ENCODE data around the gene PNKP.

Gene PNKP

GRCh38 chr19:49878744-49879070, 11.3 kb upstream of the PNKP start:
- H3K9me3 ChIP-seq (ENCODE audit: severe bottlenecking): no peaks in the 10 kb centered on the region
- H3K27ac ChIP-seq: no peak overlapping the region
- no peak for TF ChIP-seq CTCF (IDR thresholded peaks at IDR 0.05; ENCODE audit: low read depth, low read length)
- no peaks in the 10 kb centered on the region for H3K27me3 ChIP-seq (ENCODE audit: insufficient read depth, low read depth, severe bottlenecking)
- DNase-seq: no peak
- H3K36me3 ChIP-seq: peaks cover 45% of the 10 kb centered on the region
- H3K4me3 ChIP-seq (ENCODE audit: low read depth, low read length): no peak overlapping the region

GRCh38 chr19:49877879-49878743, 10.7 kb upstream of the PNKP start:
- peak; percentile 98 for DNase-seq
- H3K36me3 ChIP-seq: peaks cover 39% of the 10 kb centered on the region

DNA sequence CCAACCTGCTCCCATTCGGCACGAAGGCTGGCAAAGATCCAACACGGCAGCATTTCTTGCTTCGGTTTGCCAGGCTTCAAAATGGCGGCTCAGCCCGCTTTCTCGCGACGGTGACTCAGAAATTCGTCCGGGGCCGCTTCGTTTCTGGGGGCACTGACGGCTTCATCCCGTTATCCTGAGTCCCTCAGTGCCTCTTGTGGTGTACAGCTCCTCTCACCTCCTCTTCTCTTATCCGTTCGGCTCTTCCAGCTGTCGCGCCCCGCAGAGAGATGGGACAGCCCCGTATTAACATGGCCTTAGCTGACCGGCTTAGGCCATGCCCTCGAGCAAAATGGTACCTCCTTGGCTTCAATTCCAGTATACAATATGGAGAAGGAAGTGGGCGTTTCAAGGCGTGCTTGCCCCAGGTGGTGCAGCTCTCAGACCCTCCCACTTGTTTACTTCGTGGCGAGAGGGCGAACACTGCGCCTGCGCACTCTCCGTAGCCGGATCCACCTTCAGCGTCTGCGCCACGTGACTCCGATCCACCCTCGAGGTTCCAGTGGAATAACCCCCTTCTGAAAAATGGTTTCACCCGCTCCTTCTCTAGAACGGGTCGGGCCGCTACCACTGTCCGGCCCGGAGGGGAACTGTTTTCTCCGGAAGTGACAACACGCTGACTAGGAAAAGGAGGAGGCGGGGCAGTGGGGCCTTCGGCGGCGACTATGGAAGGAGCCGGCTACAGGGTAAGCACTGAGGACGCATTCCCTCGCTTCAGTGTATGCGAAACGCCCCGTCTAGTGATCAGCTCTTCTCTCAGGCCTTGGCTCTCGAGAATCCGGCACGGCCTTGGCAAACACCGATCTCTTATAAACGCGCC, 9.9 kb upstream of the PNKP start, which contains the start of the genes AKT1S1 and TBC1D17:
Gene AKT1S1, minus strand, starts transcription at position 336 of the 859 bp plus-strand sequence. CDS start 4,060 bp downstream, outside the sequence.
Gene TBC1D17, plus strand, starts transcription at position 683 of the 859 bp plus-strand sequence. Its CDS starts 22 bp downstream, at position 705.
- TF ChIP-seq CTCF (IDR thresholded peaks at IDR 0.05; ENCODE audit: low read depth, low read length): no peak
- peak within 1 kb of the TSS; percentile 78 for H3K4me3 ChIP-seq (ENCODE audit: low read depth, low read length)
- H3K27ac ChIP-seq: peak within 1 kb of the TSS; percentile 96
- DNase-seq: peak; percentile 98
- H3K9me3 ChIP-seq (ENCODE audit: severe bottlenecking): no peaks in the 10 kb centered on the region
- H3K27me3 ChIP-seq (ENCODE audit: insufficient read depth, low read depth, severe bottlenecking): no peaks in the 10 kb centered on the region
- peaks cover 31% of the 10 kb centered on the region for H3K36me3 ChIP-seq

More at GRCh38 chr19:49877879-49878743, 10.7 kb upstream of the PNKP start:
- H3K9me3 ChIP-seq (ENCODE audit: severe bottlenecking): no peaks in the 10 kb centered on the region
- peak overlapping the region; percentile 96 for H3K27ac ChIP-seq
- H3K27me3 ChIP-seq (ENCODE audit: insufficient read depth, low read depth, severe bottlenecking): no peaks in the 10 kb centered on the region
- peak overlapping the region; percentile 78 for H3K4me3 ChIP-seq (ENCODE audit: low read depth, low read length)
- TF ChIP-seq CTCF (IDR thresholded peaks at IDR 0.05; ENCODE audit: low read depth, low read length): no peak

- DNase-seq: peak; percentile 98
- TF ChIP-seq CTCF (IDR thresholded peaks at IDR 0.05; ENCODE audit: low read depth, low read length): no peak
- Histone ChIP-seq H3K27me3 (ENCODE audit: insufficient read depth, low read depth, severe bottlenecking) (no peaks in the 10 kb centered on the region), H3K9me3 (ENCODE audit: severe bottlenecking) (no peaks in the 10 kb centered on the region), H3K27ac (peak overlapping the region; percentile 96), H3K36me3 (peaks cover 23% of the 10 kb centered on the region), H3K4me3 (ENCODE audit: low read depth, low read length) (peak overlapping the region; percentile 78)
These were observed 9.1 kb upstream of the PNKP start for GRCh38 chr19:49876422-49877019.

GRCh38 chr19:49875857-49876421, 8.6 kb upstream of the PNKP start:
- DNase-seq: peak; percentile 56

More at GRCh38 chr19:49875857-49876421, 8.6 kb upstream of the PNKP start:
- Histone ChIP-seq H3K4me3 (ENCODE audit: low read depth, low read length) (peak overlapping the region; percentile 78), H3K36me3 (peaks cover 17% of the 10 kb centered on the region), H3K9me3 (ENCODE audit: severe bottlenecking) (no peaks in the 10 kb centered on the region), H3K27me3 (ENCODE audit: insufficient read depth, low read depth, severe bottlenecking) (no peaks in the 10 kb centered on the region), H3K27ac (peak overlapping the region; percentile 96)
- TF ChIP-seq CTCF (IDR thresholded peaks at IDR 0.05; ENCODE audit: low read depth, low read length): no peak

Data from WERI-Rb-1 (cell line).